ENCODE measurements around the gene ANO5.
A peak's percentile ranks its signal among the peaks of the same experiment; 100 is the strongest.

GRCh38 chr11:22169833-22170232 lies 23.1 kb upstream of the ANO5 start:
- TF ChIP-seq CTCF (IDR thresholded peaks at IDR 0.05) (peak in 1 of 4 experiments; percentile 26), POLR2A (IDR thresholded peaks at IDR 0.05) (no peak)

Data from sigmoid colon (tissue), 3 donors.